Tibial nerve (tissue), 4 donors: Measurements from ENCODE around the gene ENO1.

Experiments used
- EP300 ChIP-seq, 2 donors: sonication (generic); formaldehyde crosslinking; IDR thresholded peaks; one replicate each; pipeline ENCODE4 v1.6.1; 2017; ENCODE audit warnings: antibody characterized with exemption in 2 of 2, mild to moderate bottlenecking in 1 of 2
- POLR2A ChIP-seq, 2 donors: fragments of 450-650 bp; IDR thresholded peaks; one replicate each; pipeline ENCODE4 v1.6.1; 2017; ENCODE audit warnings: antibody characterized with exemption in 2 of 2, mild to moderate bottlenecking in 2 of 2, moderate library complexity in 2 of 2
- TF ChIP-seq, protein P1 (sequence below), 5 experiments: fragments of 200-600 bp in 3 of 5; fragments of 450-650 bp in 2 of 5; sonication (generic) in 3 of 5; IDR thresholded peaks; one replicate each; pipeline ENCODE4 v1.5.1; 2016 to 2019; ENCODE audit warnings: antibody characterized with exemption in 5 of 5, mild to moderate bottlenecking in 3 of 5, moderate library complexity in 2 of 5

- TF ChIP-seq, protein P1, sequence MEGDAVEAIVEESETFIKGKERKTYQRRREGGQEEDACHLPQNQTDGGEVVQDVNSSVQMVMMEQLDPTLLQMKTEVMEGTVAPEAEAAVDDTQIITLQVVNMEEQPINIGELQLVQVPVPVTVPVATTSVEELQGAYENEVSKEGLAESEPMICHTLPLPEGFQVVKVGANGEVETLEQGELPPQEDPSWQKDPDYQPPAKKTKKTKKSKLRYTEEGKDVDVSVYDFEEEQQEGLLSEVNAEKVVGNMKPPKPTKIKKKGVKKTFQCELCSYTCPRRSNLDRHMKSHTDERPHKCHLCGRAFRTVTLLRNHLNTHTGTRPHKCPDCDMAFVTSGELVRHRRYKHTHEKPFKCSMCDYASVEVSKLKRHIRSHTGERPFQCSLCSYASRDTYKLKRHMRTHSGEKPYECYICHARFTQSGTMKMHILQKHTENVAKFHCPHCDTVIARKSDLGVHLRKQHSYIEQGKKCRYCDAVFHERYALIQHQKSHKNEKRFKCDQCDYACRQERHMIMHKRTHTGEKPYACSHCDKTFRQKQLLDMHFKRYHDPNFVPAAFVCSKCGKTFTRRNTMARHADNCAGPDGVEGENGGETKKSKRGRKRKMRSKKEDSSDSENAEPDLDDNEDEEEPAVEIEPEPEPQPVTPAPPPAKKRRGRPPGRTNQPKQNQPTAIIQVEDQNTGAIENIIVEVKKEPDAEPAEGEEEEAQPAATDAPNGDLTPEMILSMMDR (IDR thresholded peaks at IDR 0.05) = no peak
- TF ChIP-seq POLR2A (IDR thresholded peaks at IDR 0.05) = no peak
- TF ChIP-seq EP300 (IDR thresholded peaks at IDR 0.05) = peak in 1 of 2 donors; percentile 17
Observed at GRCh38 chr1:8815582-8816151, 62.8 kb downstream of the ENO1 start.
